ENCODE data around the gene MXD1.
A peak's percentile ranks its signal among the peaks of the same experiment; 100 is the strongest.

The MXD1 gene

GRCh38 chr2:69932596-69932922 is 17.6 kb downstream of the MXD1 start:
- Histone ChIP-seq H3K36me3 (peaks cover 22% of the 10 kb centered on the region), H3K4me2 (no peak overlapping the region), H3K27ac (no peak overlapping the region), H3K27me3 (no peaks in the 10 kb centered on the region), H3K9ac (no peak overlapping the region), H3K4me1 (peaks cover 14% of the 10 kb centered on the region), H3K9me3 (no peaks in the 10 kb centered on the region), H3K4me3 (no peak overlapping the region), H4K20me1 (no peaks in the 10 kb centered on the region)
- no peak for TF ChIP-seq Cebpa-rat (IDR thresholded peaks at IDR 0.05)

- no peak overlapping the region for H3K9ac ChIP-seq
- peak overlapping the region; percentile 40 for H3K4me2 ChIP-seq
- no peak overlapping the region for H3K4me3 ChIP-seq
- H3K27me3 ChIP-seq, result no peaks in the 10 kb centered on the region
- TF ChIP-seq Cebpa-rat (IDR thresholded peaks at IDR 0.05), result no peak
- no peaks in the 10 kb centered on the region for H3K9me3 ChIP-seq
- H4K20me1 ChIP-seq, result no peaks in the 10 kb centered on the region
- H3K36me3 ChIP-seq, result peaks cover 29% of the 10 kb centered on the region
- peaks cover 14% of the 10 kb centered on the region for H3K4me1 ChIP-seq
- H3K27ac ChIP-seq, result no peak overlapping the region
Measured at GRCh38 chr2:69933254-69933828, 18.4 kb downstream of the MXD1 start.

GRCh38 chr2:69933839-69934613 is 19.1 kb downstream of the MXD1 start:
- H3K9me3 ChIP-seq, result no peaks in the 10 kb centered on the region
- H3K4me1 ChIP-seq, result peaks cover 14% of the 10 kb centered on the region
- H3K4me3 ChIP-seq, result no peak overlapping the region
- H3K4me2 ChIP-seq, result peak overlapping the region; percentile 40
- no peak overlapping the region for H3K9ac ChIP-seq
- no peak for TF ChIP-seq Cebpa-rat (IDR thresholded peaks at IDR 0.05)
- no peak overlapping the region for H3K27ac ChIP-seq
- H3K27me3 ChIP-seq, result no peaks in the 10 kb centered on the region
- no peaks in the 10 kb centered on the region for H4K20me1 ChIP-seq
- peaks cover 36% of the 10 kb centered on the region for H3K36me3 ChIP-seq

GRCh38 chr2:69934614-69934908 is 19.7 kb downstream of the MXD1 start:
- Histone ChIP-seq H3K4me2 (no peak overlapping the region), H3K27me3 (no peaks in the 10 kb centered on the region), H3K27ac (no peak overlapping the region), H3K4me3 (no peak overlapping the region), H3K9ac (no peak overlapping the region), H3K9me3 (no peaks in the 10 kb centered on the region), H4K20me1 (no peaks in the 10 kb centered on the region), H3K36me3 (peaks cover 38% of the 10 kb centered on the region), H3K4me1 (peaks cover 14% of the 10 kb centered on the region)
- no peak for TF ChIP-seq Cebpa-rat (IDR thresholded peaks at IDR 0.05)

GRCh38 chr2:69935011-69935410 is 20.1 kb downstream of the MXD1 start:
- Histone ChIP-seq H3K27me3 (no peaks in the 10 kb centered on the region), H3K4me1 (peaks cover 14% of the 10 kb centered on the region), H4K20me1 (no peaks in the 10 kb centered on the region), H3K4me2 (no peak overlapping the region), H3K4me3 (no peak overlapping the region), H3K9ac (no peak overlapping the region), H3K36me3 (peaks cover 38% of the 10 kb centered on the region), H3K9me3 (no peaks in the 10 kb centered on the region), H3K27ac (no peak overlapping the region)
- TF ChIP-seq Cebpa-rat (IDR thresholded peaks at IDR 0.05), result no peak

- Histone ChIP-seq H3K9me3 (no peaks in the 10 kb centered on the region), H3K27me3 (no peaks in the 10 kb centered on the region), H3K9ac (no peak overlapping the region), H3K4me1 (peaks cover 12% of the 10 kb centered on the region), H3K4me3 (no peak overlapping the region), H4K20me1 (no peaks in the 10 kb centered on the region), H3K27ac (no peak overlapping the region), H3K36me3 (peaks cover 41% of the 10 kb centered on the region), H3K4me2 (no peak overlapping the region)
- no peak for TF ChIP-seq Cebpa-rat (IDR thresholded peaks at IDR 0.05)
Measured at GRCh38 chr2:69936906-69937305, 22.0 kb downstream of the MXD1 start.

GRCh38 chr2:69937968-69938367 is 23.1 kb downstream of the MXD1 start:
- TF ChIP-seq Cebpa-rat (IDR thresholded peaks at IDR 0.05), result no peak
- Histone ChIP-seq H3K27ac (no peak overlapping the region), H3K4me2 (no peak overlapping the region), H3K4me1 (peaks cover 11% of the 10 kb centered on the region), H3K4me3 (no peak overlapping the region), H3K9me3 (no peaks in the 10 kb centered on the region), H3K36me3 (peaks cover 41% of the 10 kb centered on the region), H3K9ac (no peak overlapping the region), H4K20me1 (no peaks in the 10 kb centered on the region), H3K27me3 (no peaks in the 10 kb centered on the region)

- Histone ChIP-seq H3K27ac (no peak overlapping the region), H4K20me1 (no peaks in the 10 kb centered on the region), H3K4me3 (no peak overlapping the region), H3K27me3 (no peaks in the 10 kb centered on the region), H3K9me3 (no peaks in the 10 kb centered on the region), H3K4me2 (no peak overlapping the region), H3K36me3 (peaks cover 52% of the 10 kb centered on the region), H3K9ac (no peak overlapping the region), H3K4me1 (no peaks in the 10 kb centered on the region)
- TF ChIP-seq Cebpa-rat (IDR thresholded peaks at IDR 0.05), result no peak
Measured at GRCh38 chr2:69939722-69940121, 24.8 kb downstream of the MXD1 start.

- no peak overlapping the region for H3K9ac ChIP-seq
- no peaks in the 10 kb centered on the region for H3K27me3 ChIP-seq
- no peak overlapping the region for H3K27ac ChIP-seq
- no peaks in the 10 kb centered on the region for H4K20me1 ChIP-seq
- H3K4me3 ChIP-seq, result no peak overlapping the region
- TF ChIP-seq Cebpa-rat (IDR thresholded peaks at IDR 0.05), result no peak
- H3K4me2 ChIP-seq, result no peak overlapping the region
- peaks cover 45% of the 10 kb centered on the region for H3K36me3 ChIP-seq
- H3K9me3 ChIP-seq, result no peaks in the 10 kb centered on the region
- H3K4me1 ChIP-seq, result peaks cover 3% of the 10 kb centered on the region; the same call in 1 of the 2 replicates
Measured at GRCh38 chr2:69940691-69941090, 25.8 kb downstream of the MXD1 start.

- H3K4me1 ChIP-seq, result peaks cover 25% of the 10 kb centered on the region
- no peak overlapping the region for H3K9ac ChIP-seq
- no peak overlapping the region for H3K4me2 ChIP-seq
- no peak overlapping the region for H3K4me3 ChIP-seq
- H3K27ac ChIP-seq, result no peak overlapping the region
- peaks cover 24% of the 10 kb centered on the region for H3K36me3 ChIP-seq
- H4K20me1 ChIP-seq, result no peaks in the 10 kb centered on the region
- no peak for TF ChIP-seq Cebpa-rat (IDR thresholded peaks at IDR 0.05)
- no peaks in the 10 kb centered on the region for H3K9me3 ChIP-seq
- H3K27me3 ChIP-seq, result no peaks in the 10 kb centered on the region
Measured at GRCh38 chr2:69943000-69943842, 28.3 kb downstream of the MXD1 start.
